Activated T-cell treated with anti-CD3 and anti-CD28 coated beads for 48 hours (primary cell): Measurements from ENCODE around the gene RALGPS1.
"Not testable (repeated sequence)": the region's sequence is repeated elsewhere in the genome, so short reads cannot be mapped to it uniquely, and the experiment has no call there.

Experiments used
- DNase-seq: peaks from one replicate; pipeline ENCODE4 v3.0.0-alpha.2; 2020; ENCODE audit warnings: low read depth

RALGPS1 gene

GRCh38 chr9:127159949-127160610 is 245.5 kb downstream of the RALGPS1 start:
- DNase-seq = no peak

GRCh38 chr9:127161081-127161624 is 246.6 kb downstream of the RALGPS1 start:
- DNase-seq = no peak

- no peak for DNase-seq
Observed at GRCh38 chr9:127162046-127162863, 247.7 kb downstream of the RALGPS1 start.

GRCh38 chr9:127162864-127163365 is 248.3 kb downstream of the RALGPS1 start:
- no peak for DNase-seq

- DNase-seq = no peak
Observed at GRCh38 chr9:127163409-127163808, 248.8 kb downstream of the RALGPS1 start.

GRCh38 chr9:127165116-127165515 is 250.5 kb downstream of the RALGPS1 start:
- no peak for DNase-seq

- DNase-seq = no peak
Observed at GRCh38 chr9:127166111-127166510, 251.5 kb downstream of the RALGPS1 start.

GRCh38 chr9:127166651-127167524 is 252.3 kb downstream of the RALGPS1 start:
- DNase-seq = no peak

- no peak for DNase-seq
Observed at GRCh38 chr9:127167560-127168326, 253.2 kb downstream of the RALGPS1 start.

- DNase-seq = no peak
Observed at GRCh38 chr9:127168756-127169574, 254.4 kb downstream of the RALGPS1 start.

- no peak for DNase-seq
Observed at GRCh38 chr9:127169575-127169883, 254.9 kb downstream of the RALGPS1 start.

- no peak for DNase-seq
Observed at GRCh38 chr9:127170103-127170502, 255.5 kb downstream of the RALGPS1 start.

GRCh38 chr9:127170652-127171051 is 256.1 kb downstream of the RALGPS1 start:
- no peak for DNase-seq

GRCh38 chr9:127171348-127171747 is 256.8 kb downstream of the RALGPS1 start:
- DNase-seq = not testable (repeated sequence)

GRCh38 chr9:127172066-127172707 is 257.6 kb downstream of the RALGPS1 start:
- DNase-seq = no peak

GRCh38 chr9:127173063-127173462 is 258.5 kb downstream of the RALGPS1 start:
- DNase-seq = no peak

- DNase-seq = no peak
Observed at GRCh38 chr9:127174386-127175318, 260.1 kb downstream of the RALGPS1 start.

- no peak for DNase-seq
Observed at GRCh38 chr9:127175319-127175715, 260.7 kb downstream of the RALGPS1 start.

GRCh38 chr9:127175764-127176163 is 261.2 kb downstream of the RALGPS1 start:
- DNase-seq = no peak
